Endothelial cell of umbilical vein (primary cell): Measurements from ENCODE around the gene UTS2B. TPM values are rescaled to one million over a fixed set of nuclear protein-coding genes. Genes with fewer than 3 reads are reported as not detected.

Experiments used
- Bru-seq: library from RNA; stranded (reverse); fragments of 400-500 nt; gene quantifications from one replicate; lab custom pipeline; 2021; lab: Mats Ljungman, UMichigan
- BruChase-seq, 2 experiments: library from RNA; stranded (reverse); fragments of 400-500 nt; gene quantifications; one replicate each; lab custom pipeline; 2021; lab: Mats Ljungman, UMichigan
- BruUV-seq: library from RNA; stranded (reverse); fragments of 400-500 nt; replicated peaks from 2 replicates; lab custom pipeline; 2021; lab: Mats Ljungman, UMichigan
- CTCF ChIA-PET: fragments of 300-600, 350-600 bp; sonication (Branson Sonifier 250); formaldehyde crosslinking; loops from one replicate; lab custom pipeline; 2021; ENCODE audit warnings: antibody characterized with exemption, inconsistent platforms; lab: Charles Lee
- POLR2A ChIA-PET: fragments of 300-600, 350-600 bp; sonication (Branson Sonifier 250); formaldehyde crosslinking; loops from one replicate; lab custom pipeline; 2021; ENCODE audit warnings: antibody characterized with exemption, inconsistent platforms; lab: Charles Lee
- DNase-seq: peaks from one replicate; pipeline ENCODE4 v3.0.0-alpha.2; 2011; ENCODE audit warnings: low read depth, low spot score
- FAIRE-seq: peaks from 2 replicates; lab custom pipeline; 2011; peaks lifted over from hg19 to GRCh38; lab: Jason Lieb, UNC
- H2AFZ ChIP-seq: 2 replicates; pipeline ENCODE4 v1.6.0; 2012; ENCODE audit warnings: low read depth, low read length, control low read depth, inconsistent platforms
- H3K27ac ChIP-seq: 2 replicates; pipeline ENCODE4 v1.5.1; 2011; ENCODE audit warnings: low read depth, mild to moderate bottlenecking, control low read depth, low read length, moderate library complexity; ENCODE audit not compliant: insufficient read depth
- H3K27me3 ChIP-seq, 2 experiments: 2 replicates each; pipeline versions ENCODE4 v1.6.0 to v1.6.1; 2011; ENCODE audit warnings: low read length in 2 of 2, mixed read lengths in 1 of 2; ENCODE audit not compliant: control insufficient read depth in 2 of 2, insufficient read depth in 2 of 2
- H3K36me3 ChIP-seq, 2 experiments: 2 replicates in 1 of 2; 3 replicates in 1 of 2; pipeline ENCODE4 v1.5.1; 2011; ENCODE audit warnings: low read length in 2 of 2, mild to moderate bottlenecking in 1 of 2, moderate library complexity in 1 of 2; ENCODE audit not compliant: control insufficient read depth in 2 of 2, insufficient read depth in 2 of 2; ENCODE audit errors: extremely low read depth in 1 of 2
- H3K4me1 ChIP-seq: 3 replicates; pipeline ENCODE4 v1.5.1; 2011; ENCODE audit warnings: mild to moderate bottlenecking, low read length; ENCODE audit not compliant: control insufficient read depth, insufficient read depth; ENCODE audit errors: extremely low read depth
- H3K4me2 ChIP-seq: 2 replicates; pipeline ENCODE4 v1.6.1; 2011; ENCODE audit warnings: low read length, control low read depth, mixed read lengths; ENCODE audit not compliant: insufficient read depth
- H3K4me3 ChIP-seq, 3 experiments: fragments of 200-600 bp in 1 of 3; sonication (generic), shearing (Covaris generic) in 1 of 3; replicated peaks in 1 of 3; 2 replicates each; pipeline ENCODE4 v1.5.1; 2011 to 2016; ENCODE audit warnings: control low read depth in 3 of 3, low read length in 3 of 3, mild to moderate bottlenecking in 2 of 3, inconsistent platforms in 1 of 3, low read depth in 1 of 3, moderate library complexity in 1 of 3; ENCODE audit not compliant: insufficient read depth in 1 of 3
- H3K79me2 ChIP-seq: 2 replicates; pipeline ENCODE4 v1.6.0; 2012; ENCODE audit warnings: low read length, inconsistent platforms; ENCODE audit not compliant: control insufficient read depth, insufficient read depth
- H3K9ac ChIP-seq: replicated peaks from 2 replicates; pipeline ENCODE3; 2011; ENCODE audit warnings: low read length, control low read depth; ENCODE audit not compliant: insufficient read depth; ENCODE audit errors: extremely low read depth
- H3K9me1 ChIP-seq: replicated peaks from 3 replicates; pipeline ENCODE4 v1.6.0; 2011; ENCODE audit warnings: mild to moderate bottlenecking, low read length; ENCODE audit not compliant: control insufficient read depth, insufficient read depth; ENCODE audit errors: extremely low read depth
- H3K9me3 ChIP-seq: replicated peaks from 2 replicates; pipeline ENCODE4 v1.5.1; 2012; ENCODE audit warnings: low read length, inconsistent platforms; ENCODE audit not compliant: control insufficient read depth, insufficient read depth
- H4K20me1 ChIP-seq: replicated peaks from 2 replicates; pipeline ENCODE3; 2011; ENCODE audit warnings: mild to moderate bottlenecking, low read length; ENCODE audit not compliant: control insufficient read depth, insufficient read depth; ENCODE audit errors: extremely low read depth
- GATA2 ChIP-seq: IDR thresholded peaks from 2 replicates; pipeline ENCODE4 v1.7.0; 2011; ENCODE audit warnings: low read depth, mild to moderate bottlenecking, moderate library complexity, mixed read lengths, low read length; ENCODE audit not compliant: insufficient read length, insufficient read depth
- POLR2AphosphoS5 ChIP-seq: IDR thresholded peaks from 2 replicates; pipeline ENCODE4 v1.6.1; 2012; ENCODE audit warnings: low read depth, mild to moderate bottlenecking, control low read depth, low read length, moderate library complexity; ENCODE audit not compliant: insufficient read depth
- dilution Hi-C: fragments of 300-500 bp; cut with MboI; formaldehyde crosslinking; loops from one replicate; pipeline ENCODE4 v1.15.0; 2019; ENCODE audit warnings: low sequenced_read_pairs; ENCODE audit not compliant: extremely low pct_ligation_motif_present
- intact Hi-C: fragments of 100-400 bp; cut with micrococcal nuclease; formaldehyde crosslinking; loops from one replicate; pipeline ENCODE4 v1.10.0; 2022
- long read RNA-seq: library from polyadenylated mRNA; stranded (forward); transcript quantifications from one replicate; pipeline ENCODE4 v2.0.0, GENCODE V29; 2021
- polyA minus RNA-seq, 3 experiments: library from RNA; depleted of rRNA, polyadenylated mRNA; stranded (reverse); fragments of >200 nt; gene quantifications; 1 replicate in 1 of 3; 2 replicates in 2 of 3; pipeline ENCODE4 v1.2.3, GENCODE V29; 2011
- polyA plus RNA-seq, 4 experiments: library from polyadenylated mRNA; depleted of rRNA in 3 of 4; stranded (reverse) in 3 of 4; unstranded in 1 of 4; fragments of >200 nt; gene quantifications; 2 replicates each; pipeline versions ENCODE4 v1.2.1 to v1.2.3, GENCODE V29; 2011 to 2012; ENCODE audit warnings: missing spikeins in 1 of 4
- total RNA-seq: library from RNA; stranded (reverse); gene quantifications from 2 replicates; pipeline ENCODE4 v1.2.3, GENCODE V29; 2021

Gene UTS2B, protein sequence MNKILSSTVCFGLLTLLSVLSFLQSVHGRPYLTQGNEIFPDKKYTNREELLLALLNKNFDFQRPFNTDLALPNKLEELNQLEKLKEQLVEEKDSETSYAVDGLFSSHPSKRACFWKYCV
- total RNA-seq (0.81 and 1.1 TPM in 2 replicates), polyA plus RNA-seq (0.11 and 0.21 TPM in 2 replicates), polyA minus RNA-seq (0.63 and 2.0 TPM in 2 replicates), Bru-seq, nascent RNA (percentile 20 among the genes with signal in this experiment), BruChase-seq, experiment 1, labeled RNA remaining after a 6-hour chase (percentile 19 among the genes with signal in this experiment), BruChase-seq, experiment 2, labeled RNA remaining after a 2-hour chase (percentile 20 among the genes with signal in this experiment)
- 0.24 and 0.31 TPM in 2 replicates for polyA plus RNA-seq (2011; cell fraction: cytosol; rRNA removed)
- polyA plus RNA-seq (2011; cell fraction: nucleus; rRNA removed): 0.29 and 0.63 TPM in 2 replicates
- 0.26 and 0.56 TPM in 2 replicates for polyA plus RNA-seq (2012)
- not detected for polyA minus RNA-seq (2011; cell fraction: cytosol; rRNA and poly(A)+ RNA removed)
- 1.3 and 5.6 TPM in 2 replicates for polyA minus RNA-seq (2011; cell fraction: nucleus; rRNA and poly(A)+ RNA removed)
- long read RNA-seq, partial matches to known transcripts: 0 of 2 reads
- long read RNA-seq, other reads (novel, unspliced or antisense): 1 of 2 reads

- Histone ChIP-seq H3K9me3 (no peaks in the 10 kb centered on the region), H3K27ac (peak within 1 kb of the TSS; percentile 94), H3K4me1 (peaks cover 48% of the 10 kb centered on the region), H3K9ac (peak within 1 kb of the TSS; percentile 98), H3K9me1 (no peaks in the 10 kb centered on the region), H3K4me3 (peak within 1 kb of the TSS; percentile 58 to 96 (median 68)), H3K79me2 (peaks cover 60% of the 10 kb centered on the region), H3K4me2 (peak within 1 kb of the TSS; percentile 97), H2AFZ (peak within 1 kb of the TSS; percentile 53), H4K20me1 (no peaks in the 10 kb centered on the region), H3K36me3 (no peaks in the 10 kb centered on the region), H3K27me3 (no peaks in the 10 kb centered on the region)
- FAIRE-seq (peak; percentile 70), DNase-seq (peak; percentile 73)
- dilution Hi-C loops (no loop called here), intact Hi-C loops (loop anchor here (1.0 to 10.0 kb wide), 5 partner anchors 46 to 735 kb away; no protein-coding TSS in a partner anchor)
- POLR2A ChIA-PET: interaction anchor here (1.0 kb wide), 2 partner anchors 8 to 20 kb away, joined by 3 read pairs; no protein-coding TSS in a partner anchor
- no TSS peak for BruUV-seq
- TF ChIP-seq POLR2AphosphoS5 (no peak), GATA2 (peak; percentile 19)
- CTCF ChIA-PET: interaction anchor here (1.0 to 2.1 kb wide), 8 partner anchors 8 to 87 kb away, joined by 3 to 7 read pairs (median 3); no protein-coding TSS in a partner anchor
These were observed at the start of gene UTS2B for GRCh38 chr3:191329654-191330529. TSS of gene UTS2B (minus strand) at chr3:191330526. CDS start at chr3:191282189, 48,337 bp downstream.
